Spleen (tissue), 11 donors: ENCODE data around the gene B3GALNT2. TPM values are rescaled to one million over a fixed set of nuclear protein-coding genes. Genes with fewer than 3 reads are reported as not detected.

Experiments
- DNase-seq: peaks from one replicate; pipeline ENCODE4 v3.0.0-alpha.2; 2020
- H3K27ac ChIP-seq, 8 donors: fragments of 200-600 bp; sonication (generic) in 7 of 8; 1 replicate in 4 of 8; 2 replicates in 4 of 8; pipeline versions ENCODE4 v1.5.0 to v1.8.0; 2016 to 2021; ENCODE audit warnings: inconsistent platforms in 4 of 8, mild to moderate bottlenecking in 4 of 8, moderate library complexity in 1 of 8
- H3K27me3 ChIP-seq, 7 donors: fragments of 200-600 bp; sonication (generic) in 6 of 7; replicated peaks in 1 of 7; 1 replicate in 4 of 7; 2 replicates in 3 of 7; pipeline versions ENCODE4 v1.5.0 to v1.8.0; 2016 to 2021; ENCODE audit warnings: inconsistent platforms in 3 of 7, mild to moderate bottlenecking in 1 of 7
- H3K36me3 ChIP-seq, 6 donors: fragments of 200-600 bp; sonication (generic) in 5 of 6; 1 replicate in 4 of 6; 2 replicates in 2 of 6; pipeline versions ENCODE4 v1.5.0 to v1.8.0; 2016 to 2021; ENCODE audit warnings: inconsistent platforms in 2 of 6
- H3K4me1 ChIP-seq, 6 donors: fragments of 200-600 bp; sonication (generic) in 5 of 6; 1 replicate in 3 of 6; 2 replicates in 3 of 6; pipeline versions ENCODE4 v1.5.0 to v1.8.0; 2016 to 2021; ENCODE audit warnings: inconsistent platforms in 3 of 6
- H3K4me3 ChIP-seq, 8 donors: fragments of 200-600 bp; sonication (generic) in 7 of 8; 1 replicate in 4 of 8; 2 replicates in 4 of 8; pipeline versions ENCODE4 v1.5.0 to v1.8.0; 2016 to 2021; ENCODE audit warnings: inconsistent platforms in 4 of 8, mild to moderate bottlenecking in 4 of 8, moderate library complexity in 2 of 8
- H3K9me3 ChIP-seq, 8 donors: fragments of 200-600 bp; sonication (generic) in 7 of 8; 1 replicate in 4 of 8; 2 replicates in 4 of 8; pipeline versions ENCODE4 v1.5.0 to v1.8.0; 2016 to 2021; ENCODE audit warnings: inconsistent platforms in 4 of 8
- CTCF ChIP-seq, 11 experiments: fragments of 200-600 bp in 7 of 11; fragments of 450-650 bp in 4 of 11; sonication (generic) in 4 of 11; IDR thresholded peaks in 8 of 11; conservative IDR thresholded peaks in 3 of 11; 1 replicate in 7 of 11; 2 replicates in 4 of 11; pipeline versions ENCODE4 v1.4.0 to v1.8.0; 2016 to 2021; ENCODE audit warnings: antibody characterized with exemption in 11 of 11, inconsistent platforms in 4 of 11, mild to moderate bottlenecking in 1 of 11
- POLR2A ChIP-seq, 3 donors: fragments of 450-650 bp; IDR thresholded peaks; one replicate each; pipeline ENCODE4 v1.5.1; 2017; ENCODE audit warnings: antibody characterized with exemption in 3 of 3, mild to moderate bottlenecking in 1 of 3
- POLR2AphosphoS5 ChIP-seq, 3 donors: sonication (generic); formaldehyde crosslinking; IDR thresholded peaks; one replicate each; pipeline ENCODE4 v1.5.1; 2017; ENCODE audit warnings: antibody characterized with exemption in 3 of 3
- WGBS, 5 donors: extraction: QIAGEN DNeasy Blood & Tissue Kit in 3 of 5; methylation state at CpG; one replicate each; pipeline versions ENCODE4 v1.1.5 to v1.1.7; 2013 to 2018; 5-methylcytosine and 5-hydroxymethylcytosine counted together
- intact Hi-C: fragments of 100-400 bp; cut with DNase I; formaldehyde crosslinking; loops from one replicate; pipeline ENCODE4 v1.15.0; 2023; ENCODE audit warnings: low total_unique reads
- polyA plus RNA-seq, 3 donors: library from polyadenylated mRNA; stranded (reverse); fragments of 200-250 nt; gene quantifications; one replicate each; pipeline ENCODE4 v1.2.1, GENCODE V29; 2013
- total RNA-seq, 7 donors: library from RNA; depleted of rRNA in 3 of 7; stranded (reverse); fragments of >200 nt in 3 of 7; fragmentation: NEBNext Ultra II Directional in 4 of 7; extraction: Animal tissue kit (Norgen Biotek cat#: 25700) in 4 of 7; gene quantifications; one replicate each; pipeline versions ENCODE4 v1.1.0 to v1.2.1, GENCODE V29; 2016 to 2021
- donor health status: healthy with polysubstance abuse.
- donor health status: DM: no; HTN: no; CAD: no; lungs with moderate emphysema.
- donor health status: DM: no; HTN: no; CAD: no.
- donor health status: Bipolar disorder and iron deficiency.
- donor health status: healthy.
- donor health status: DM: no; HTN: no; CAD: no.
- donor health status: DM: yes; HTN: yes; CAD: no.

B3GALNT2 gene
- total and polyA plus RNA-seq, 10 donors: 1.1 to 35.1 (median 11.7) TPM

- H3K36me3 ChIP-seq: peaks cover 0 to 14% (median 2%) of the 10 kb centered on the region in 6 donors
- intact Hi-C loops: no loop called here
- peaks cover 0 to 20% (median 1%) of the 10 kb centered on the region in 6 donors for H3K4me1 ChIP-seq
- H3K9me3 ChIP-seq: no peaks in the 10 kb centered on the region
- H3K27me3 ChIP-seq: no peaks in the 10 kb centered on the region
- H3K27ac ChIP-seq: no peak overlapping the region
- 71 to 83% (median 77%) methylated on average over 3 to 4 of the region's 5 CpGs for WGBS, 5 donors
- no peak for DNase-seq
- TF ChIP-seq CTCF (IDR thresholded peaks at IDR 0.05 in 8 of 11, conservative IDR thresholded peaks at IDR 0.05 in 3 of 11): no peak
- TF ChIP-seq POLR2A (IDR thresholded peaks at IDR 0.05): no peak
- no peak for TF ChIP-seq POLR2AphosphoS5 (IDR thresholded peaks at IDR 0.05)
- H3K4me3 ChIP-seq: no peak overlapping the region
Observed at GRCh38 chr1:235411489-235412486, 92.5 kb downstream of the B3GALNT2 start.

GRCh38 chr1:235410467-235410866, 93.8 kb downstream of the B3GALNT2 start:
- peaks cover 0 to 14% (median 0%) of the 10 kb centered on the region in 6 donors for H3K4me1 ChIP-seq
- WGBS, 5 donors: 90 to 92% (median 91%) methylated on average over 5 of the region's 5 CpGs
- peaks cover 0 to 19% (median 2%) of the 10 kb centered on the region in 6 donors for H3K36me3 ChIP-seq
- TF ChIP-seq POLR2A (IDR thresholded peaks at IDR 0.05) (no peak), CTCF (IDR thresholded peaks at IDR 0.05 in 8 of 11, conservative IDR thresholded peaks at IDR 0.05 in 3 of 11) (no peak), POLR2AphosphoS5 (IDR thresholded peaks at IDR 0.05) (no peak)
- intact Hi-C loops: no loop called here
- no peaks in the 10 kb centered on the region for H3K9me3 ChIP-seq
- no peak overlapping the region for H3K27ac ChIP-seq
- no peaks in the 10 kb centered on the region for H3K27me3 ChIP-seq
- H3K4me3 ChIP-seq: no peak overlapping the region
- no peak for DNase-seq

- no peak for DNase-seq
- peaks cover 0 to 13% (median 0%) of the 10 kb centered on the region in 6 donors for H3K36me3 ChIP-seq
- peaks cover 0 to 8% (median 0%) of the 10 kb centered on the region in 6 donors for H3K4me1 ChIP-seq
- intact Hi-C loops: no loop called here
- WGBS, 5 donors: 82 to 88% (median 86%) methylated on average over 7 of the region's 7 CpGs
- no peak overlapping the region for H3K4me3 ChIP-seq
- TF ChIP-seq CTCF (IDR thresholded peaks at IDR 0.05 in 8 of 11, conservative IDR thresholded peaks at IDR 0.05 in 3 of 11) (no peak), POLR2A (IDR thresholded peaks at IDR 0.05) (no peak), POLR2AphosphoS5 (IDR thresholded peaks at IDR 0.05) (no peak)
- H3K27me3 ChIP-seq: no peaks in the 10 kb centered on the region
- no peaks in the 10 kb centered on the region for H3K9me3 ChIP-seq
- no peak overlapping the region for H3K27ac ChIP-seq
Observed at GRCh38 chr1:235409042-235409820, 95.0 kb downstream of the B3GALNT2 start.
